OCI-LY3 (cell line): ENCODE results near the gene DNAJC13.

ENCODE experiments used
- CTCF ChIP-seq: fragments of 200-600, 300-600 bp; sonication (generic); IDR thresholded peaks from 2 replicates; pipeline ENCODE4 v1.5.1; 2014; ENCODE audit warnings: antibody characterized with exemption, low read length, low read depth
- EZH2phosphoT487 ChIP-seq: fragments of 200-600 bp; shearing (Covaris generic); IDR thresholded peaks from 2 replicates; pipeline ENCODE4 v1.6.1; 2018; ENCODE audit warnings: antibody characterized with exemption, mixed run types, low read depth

GRCh38 chr3:132464066-132464465, 46.8 kb downstream of the DNAJC13 start:
- TF ChIP-seq EZH2phosphoT487, result no peak
- TF ChIP-seq CTCF, result no peak
